GM21723 (cell line): ENCODE data around the gene SRBD1.

ENCODE experiments used
- ATAC-seq: cut with Tn5 transposase; IDR thresholded peaks from one replicate; pipeline ENCODE4 v1.9.1; 2021; ENCODE audit warnings: mild to moderate bottlenecking, moderate library complexity; ENCODE audit not compliant: unreplicated experiment

Gene SRBD1

GRCh38 chr2:45382744-45383143 lies 228.3 kb downstream of the SRBD1 start:
- no peak for ATAC-seq

GRCh38 chr2:45380131-45380836 lies 230.8 kb downstream of the SRBD1 start:
- no peak for ATAC-seq

- ATAC-seq, result no peak
Measured at GRCh38 chr2:45379399-45380087, 231.5 kb downstream of the SRBD1 start.

- no peak for ATAC-seq
Measured at GRCh38 chr2:45373534-45373933, 237.5 kb downstream of the SRBD1 start.

GRCh38 chr2:45370369-45370768 lies 240.7 kb downstream of the SRBD1 start:
- ATAC-seq, result no peak

- no peak for ATAC-seq
Measured at GRCh38 chr2:45368792-45369191, 242.3 kb downstream of the SRBD1 start.

- ATAC-seq, result no peak
Measured at GRCh38 chr2:45361666-45362065, 249.4 kb downstream of the SRBD1 start.

- no peak for ATAC-seq
Measured at GRCh38 chr2:45354776-45355175, 256.3 kb downstream of the SRBD1 start.

- ATAC-seq, result no peak
Measured at GRCh38 chr2:45353879-45354278, 257.2 kb downstream of the SRBD1 start.

- ATAC-seq, result no peak
Measured at GRCh38 chr2:45352506-45352905, 258.6 kb downstream of the SRBD1 start.

GRCh38 chr2:45345331-45346234 lies 265.5 kb downstream of the SRBD1 start:
- ATAC-seq, result no peak

- no peak for ATAC-seq
Measured at GRCh38 chr2:45344502-45344901, 266.6 kb downstream of the SRBD1 start.

GRCh38 chr2:45344071-45344470 lies 267.0 kb downstream of the SRBD1 start:
- ATAC-seq, result no peak

GRCh38 chr2:45343251-45344017 lies 267.6 kb downstream of the SRBD1 start:
- ATAC-seq, result no peak

GRCh38 chr2:45340318-45340717 lies 270.7 kb downstream of the SRBD1 start:
- no peak for ATAC-seq

GRCh38 chr2:45339253-45339652 lies 271.8 kb downstream of the SRBD1 start:
- no peak for ATAC-seq
